Measurements from ENCODE around the gene RALGPS2. TPM values are rescaled to one million over a fixed set of nuclear protein-coding genes. Genes with fewer than 3 reads are reported as not detected.

The RALGPS2 gene
- total and polyA plus RNA-seq, 2 of the 13 experiments (the other 11 are each of a cell fraction or from before 2014, with no cell fraction given): 15.6 to 36.0 TPM

DNA sequence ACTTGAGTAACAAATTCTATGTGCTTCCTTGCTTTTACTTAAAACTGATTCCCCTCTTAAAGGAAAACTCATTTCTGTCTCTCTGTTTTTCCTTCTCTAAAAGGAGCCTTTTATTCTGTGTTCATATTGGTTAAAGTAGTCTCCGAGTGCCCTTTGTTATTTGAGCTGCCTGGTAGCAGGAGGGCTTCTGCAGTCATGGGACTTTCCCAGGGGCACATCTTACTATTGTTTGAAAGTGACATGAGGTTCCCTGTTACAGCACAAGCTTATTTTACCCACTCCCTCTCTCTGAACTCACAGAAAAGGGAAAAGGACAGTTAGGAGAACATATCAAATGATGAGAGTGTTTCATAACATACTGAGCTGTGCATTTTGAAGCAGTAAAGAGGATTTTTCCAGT, 203.9 kb downstream of the RALGPS2 start:
- Histone ChIP-seq H4K20me1 (ENCODE audit: insufficient read depth, low read length) (no peaks in the 10 kb centered on the region), H3K4me1 (ENCODE audit: insufficient read depth, low read length) (peaks cover 52% of the 10 kb centered on the region), H3K79me2 (ENCODE audit: insufficient read depth, low read length) (no peaks in the 10 kb centered on the region), H3K9ac (ENCODE audit: insufficient read depth, low read depth, low read length) (no peak overlapping the region), H3K27me3 (ENCODE audit: control insufficient read depth in 1 of 2, insufficient read depth in 2 of 2, low read length in 2 of 2) (no peaks in the 10 kb centered on the region), H3K4me3 (replicated peaks in 1 of 3; ENCODE audit: insufficient read depth in 1 of 3, low read depth in 2 of 3, low read length in 3 of 3) (no peak overlapping the region), H3K27ac (ENCODE audit: extremely low read length, insufficient read depth, low read length) (no peak overlapping the region), H3K4me2 (ENCODE audit: low read depth, low read length) (no peak overlapping the region), H3K36me3 (replicated peaks in 1 of 2; ENCODE audit: control insufficient read depth in 1 of 2, insufficient read depth in 2 of 2, low read length in 2 of 2) (no peaks in the 10 kb centered on the region), H2AFZ (ENCODE audit: low read length) (no peak overlapping the region), H3K9me3 (ENCODE audit: low read length) (peaks cover 5% of the 10 kb centered on the region; the same call in 1 of the 2 replicates)
- 63% methylated on average over 1 of the region's 1 CpG for WGBS (ENCODE audit: low lambda C conversion rate)
- DNase-seq (ENCODE audit: low spot score) (no peak), FAIRE-seq (no peak), ATAC-seq (no peak)
- intact Hi-C loops (cut with micrococcal nuclease; ENCODE audit: unreplicated experiment): no loop called here
- no TSS peak for BruUV-seq (replicated peaks)
- TF ChIP-seq ZNF639 (CRISPR knock-in tag; conservative IDR thresholded peaks at IDR 0.05) (no peak), ARNT (IDR thresholded peaks at IDR 0.05) (no peak), ZNF816 (CRISPR knock-in tag; IDR thresholded peaks at IDR 0.05; ENCODE audit: borderline replicate concordance) (no peak), TEAD2 (CRISPR knock-in tag; IDR thresholded peaks at IDR 0.05) (no peak), POGZ (CRISPR knock-in tag; IDR thresholded peaks at IDR 0.05) (no peak), TBX3 (IDR thresholded peaks at IDR 0.05; ENCODE audit: borderline replicate concordance) (no peak)
- in situ Hi-C loops (cut with HindIII; ENCODE audit: extremely low pct_ligation_motif_present, low pct_unique_long_range_greater_than_20kb): no loop called here
- ChIA-PET POLR2A (interaction anchor here (0.7 kb wide), 1 partner anchor 12 kb away, joined by 4 read pairs; no protein-coding TSS in a partner anchor), CTCF (ENCODE audit: low intra/inter-chr PET ratio, low total read pairs) (no interaction called here)

- in situ Hi-C loops (cut with HindIII; ENCODE audit: extremely low pct_ligation_motif_present, low pct_unique_long_range_greater_than_20kb) (no loop called here), intact Hi-C loops (cut with micrococcal nuclease; ENCODE audit: unreplicated experiment) (no loop called here)
- Histone ChIP-seq H3K9me3 (ENCODE audit: low read length) (no peaks in the 10 kb centered on the region), H3K4me1 (ENCODE audit: insufficient read depth, low read length) (peaks cover 27% of the 10 kb centered on the region), H4K20me1 (ENCODE audit: insufficient read depth, low read length) (no peaks in the 10 kb centered on the region), H3K9ac (ENCODE audit: insufficient read depth, low read depth, low read length) (no peak overlapping the region), H3K79me2 (ENCODE audit: insufficient read depth, low read length) (no peaks in the 10 kb centered on the region), H3K4me3 (replicated peaks in 1 of 3; ENCODE audit: insufficient read depth in 1 of 3, low read depth in 2 of 3, low read length in 3 of 3) (no peak overlapping the region), H3K4me2 (ENCODE audit: low read depth, low read length) (no peak overlapping the region), H3K27me3 (ENCODE audit: control insufficient read depth in 1 of 2, insufficient read depth in 2 of 2, low read length in 2 of 2) (no peaks in the 10 kb centered on the region), H3K27ac (ENCODE audit: extremely low read length, insufficient read depth, low read length) (no peak overlapping the region), H3K36me3 (replicated peaks in 1 of 2; ENCODE audit: control insufficient read depth in 1 of 2, insufficient read depth in 2 of 2, low read length in 2 of 2) (no peaks in the 10 kb centered on the region), H2AFZ (ENCODE audit: low read length) (no peak overlapping the region)
- WGBS (ENCODE audit: low lambda C conversion rate): 74% methylated on average over 9 of the region's 9 CpGs
- no peak for ATAC-seq
- no peak for FAIRE-seq
- TF ChIP-seq, protein P1, sequence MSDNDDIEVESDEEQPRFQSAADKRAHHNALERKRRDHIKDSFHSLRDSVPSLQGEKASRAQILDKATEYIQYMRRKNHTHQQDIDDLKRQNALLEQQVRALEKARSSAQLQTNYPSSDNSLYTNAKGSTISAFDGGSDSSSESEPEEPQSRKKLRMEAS (IDR thresholded peaks at IDR 0.05): no peak
- TF ChIP-seq IKZF4 (CRISPR knock-in tag; IDR thresholded peaks at IDR 0.05; ENCODE audit: borderline replicate concordance, low read depth, not compliant biosample characterization) (no peak), SAFB2 (CRISPR knock-in tag; IDR thresholded peaks at IDR 0.05; ENCODE audit: borderline replicate concordance, low read depth) (no peak), RCOR2 (CRISPR knock-in tag; IDR thresholded peaks at IDR 0.05) (no peak), ZBTB3 (CRISPR knock-in tag; IDR thresholded peaks at IDR 0.05; ENCODE audit: borderline replicate concordance, low read depth) (no peak)
- no TSS peak for BruUV-seq (replicated peaks)
- no peak for DNase-seq (ENCODE audit: low spot score)
- ChIA-PET POLR2A (no interaction called here), CTCF (ENCODE audit: low intra/inter-chr PET ratio, low total read pairs) (no interaction called here)
Measured at GRCh38 chr1:178931858-178932551, 207.0 kb downstream of the RALGPS2 start.

Data from HepG2 (cell line).